GM12874 (cell line): ENCODE data around the gene RCSD1.

Source experiments
- CTCF ChIP-seq: IDR thresholded peaks from 2 replicates; pipeline ENCODE4 v1.5.1; 2011; ENCODE audit warnings: low read depth, mild to moderate bottlenecking, control low read depth, low read length, moderate library complexity; ENCODE audit not compliant: insufficient read depth

The RCSD1 gene

DNA sequence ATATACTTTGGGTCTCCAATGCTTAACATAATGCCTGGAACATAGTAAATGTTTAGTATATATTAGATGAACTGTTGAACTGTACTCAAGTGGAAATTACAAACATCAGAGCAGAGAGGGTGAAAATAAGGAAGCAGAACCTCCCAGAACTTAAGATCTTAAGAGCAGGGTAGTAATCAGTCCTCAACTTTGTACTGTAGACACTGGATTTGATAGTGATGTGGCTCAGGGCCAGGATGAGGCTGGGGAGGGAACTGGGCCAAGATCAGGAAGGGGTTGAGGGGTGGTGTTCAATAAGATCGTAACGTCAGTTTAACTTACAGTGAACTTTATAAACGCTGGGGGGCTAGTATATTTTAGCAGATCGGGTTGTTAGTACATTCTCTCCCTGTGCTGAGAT is 107.1 kb downstream of the RCSD1 start:
- TF ChIP-seq CTCF = no peak

GRCh38 chr1:167738158-167738557 is 108.1 kb downstream of the RCSD1 start:
- TF ChIP-seq CTCF = no peak

DNA sequence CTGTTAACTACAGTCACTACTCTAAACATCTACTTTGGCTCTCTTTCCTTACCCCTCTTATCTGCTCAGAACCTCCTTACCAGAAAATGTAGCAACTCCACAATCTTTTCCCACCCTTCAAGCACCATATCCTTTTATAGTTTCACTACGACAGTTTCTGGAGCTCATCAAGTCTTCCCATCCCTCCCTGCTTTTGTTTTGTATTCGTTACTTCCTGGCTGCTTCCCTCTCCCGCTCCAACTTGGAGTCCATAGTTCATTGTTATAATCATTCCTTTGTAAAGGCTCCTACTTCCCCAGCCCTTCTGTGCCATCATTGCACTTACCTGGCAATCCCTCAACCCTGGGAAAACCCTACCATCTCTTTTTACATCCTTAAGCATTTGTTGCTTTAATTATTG is 109.7 kb downstream of the RCSD1 start:
- TF ChIP-seq CTCF = no peak

GRCh38 chr1:167744901-167745300 is 114.9 kb downstream of the RCSD1 start:
- no peak for TF ChIP-seq CTCF

GRCh38 chr1:167746013-167746672 is 116.1 kb downstream of the RCSD1 start:
- TF ChIP-seq CTCF = no peak

DNA sequence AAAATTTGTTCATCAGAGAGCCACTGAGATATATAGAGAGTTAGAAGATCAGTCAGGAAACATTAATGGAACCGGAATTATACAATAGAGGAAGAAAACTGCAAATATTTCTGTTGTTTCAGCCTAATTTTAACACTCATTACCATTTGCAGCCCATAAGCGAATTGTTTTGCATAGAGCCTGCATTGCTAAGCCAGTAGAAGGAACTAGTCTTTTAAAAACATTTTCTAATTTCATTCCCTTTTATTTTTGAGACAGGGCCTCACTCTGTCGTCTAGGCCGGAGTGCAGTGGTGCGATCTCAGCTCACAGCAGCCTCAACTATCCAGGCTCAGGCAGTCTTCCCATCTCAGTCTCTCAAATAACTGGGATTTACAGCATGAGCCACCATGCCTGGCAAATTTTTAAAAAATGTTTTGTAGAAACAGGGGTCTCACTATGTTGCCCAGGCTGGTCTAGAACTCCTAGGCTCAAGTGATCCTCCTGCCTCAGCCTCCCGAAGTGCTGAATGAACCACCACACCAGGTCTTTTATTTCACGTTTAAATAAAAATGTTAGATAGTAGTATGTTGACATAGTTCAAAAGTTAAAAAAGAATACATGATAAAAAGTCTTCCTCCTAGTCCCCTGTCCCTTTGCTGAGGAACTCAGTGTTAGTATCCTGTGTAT is 117.1 kb downstream of the RCSD1 start:
- no peak for TF ChIP-seq CTCF

- TF ChIP-seq CTCF = no peak
Observed at GRCh38 chr1:167747988-167748387, 118.0 kb downstream of the RCSD1 start.
